HG03025 (cell line): Measurements from ENCODE around the gene ZNF586.
"Not testable (repeated sequence)": the region's sequence is repeated elsewhere in the genome, so short reads cannot be mapped to it uniquely, and the experiment has no call there.

Source experiments
- ATAC-seq: cut with Tn5 transposase; IDR thresholded peaks from one replicate; pipeline ENCODE4 v1.9.1; 2021; ENCODE audit warnings: mild to moderate bottlenecking, moderate library complexity; ENCODE audit not compliant: unreplicated experiment, low FRiP score

The ZNF586 gene

GRCh38 chr19:57821095-57821494 is 51.6 kb downstream of the ZNF586 start:
- not testable (repeated sequence) for ATAC-seq

- not testable (repeated sequence) for ATAC-seq
These were observed 52.0 kb downstream of the ZNF586 start for GRCh38 chr19:57821501-57821900.

- not testable (repeated sequence) for ATAC-seq
These were observed 53.7 kb downstream of the ZNF586 start for GRCh38 chr19:57823155-57823554.

DNA sequence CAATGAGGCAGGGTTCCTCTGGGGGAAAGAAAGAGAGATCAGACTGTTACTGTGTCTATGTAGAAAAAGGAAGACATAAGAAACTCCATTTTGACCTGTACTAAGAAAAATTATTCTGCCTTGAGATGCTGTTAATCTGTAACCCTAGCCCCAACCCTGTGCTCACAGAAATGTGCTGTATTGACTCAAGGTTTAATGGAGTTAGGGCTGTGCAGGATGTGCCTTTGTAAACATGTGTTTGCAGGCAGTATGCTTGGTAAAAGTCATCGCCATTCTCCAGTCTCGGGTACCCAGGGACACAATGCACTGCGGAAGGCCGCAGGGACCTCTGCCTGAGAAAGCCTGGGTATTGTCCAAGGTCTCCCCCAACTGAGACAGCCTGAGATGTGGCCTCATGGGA is 54.1 kb downstream of the ZNF586 start:
- not testable (repeated sequence) for ATAC-seq

- ATAC-seq = no peak
These were observed 56.0 kb downstream of the ZNF586 start for GRCh38 chr19:57825511-57825910.

- ATAC-seq = no peak
These were observed 59.8 kb downstream of the ZNF586 start for GRCh38 chr19:57829316-57829715.

GRCh38 chr19:57830071-57830602 is 60.7 kb downstream of the ZNF586 start, which contains the start of gene ZNF587B:
Gene ZNF587B, plus strand, starts transcription at chr19:57830299. Its CDS starts 230 bp downstream, at chr19:57830529.
- no peak for ATAC-seq
